Superior temporal gyrus (tissue), 1 donor: Measurements from ENCODE around the gene RAD23B.
"Not testable (repeated sequence)": the region's sequence is repeated elsewhere in the genome, so short reads cannot be mapped to it uniquely, and the experiment has no call there.

Experiments
- DNase-seq: peaks from one replicate; pipeline ENCODE4 v3.0.0-alpha.2; 2016; ENCODE audit errors: extremely low spot score

The RAD23B gene

GRCh38 chr9:107292821-107293542 lies 9.9 kb downstream of the RAD23B start:
- no peak for DNase-seq

- DNase-seq: no peak
Observed at GRCh38 chr9:107293543-107294085, 10.5 kb downstream of the RAD23B start.

- DNase-seq: no peak
Observed at GRCh38 chr9:107294756-107295155, 11.7 kb downstream of the RAD23B start.

GRCh38 chr9:107295995-107296394 lies 12.9 kb downstream of the RAD23B start:
- DNase-seq: no peak

- not testable (repeated sequence) for DNase-seq
Observed at GRCh38 chr9:107296592-107296991, 13.5 kb downstream of the RAD23B start.

GRCh38 chr9:107299437-107299836 lies 16.4 kb downstream of the RAD23B start:
- no peak for DNase-seq

- no peak for DNase-seq
Observed at GRCh38 chr9:107306308-107306707, 23.2 kb downstream of the RAD23B start.

- DNase-seq: no peak
Observed at GRCh38 chr9:107307331-107307730, 24.3 kb downstream of the RAD23B start.

- no peak for DNase-seq
Observed at GRCh38 chr9:107308461-107308860, 25.4 kb downstream of the RAD23B start.

- DNase-seq: no peak
Observed at GRCh38 chr9:107309271-107309670, 26.2 kb downstream of the RAD23B start.

- no peak for DNase-seq
Observed at GRCh38 chr9:107312376-107313050, 29.4 kb downstream of the RAD23B start.

GRCh38 chr9:107313555-107314096 lies 30.5 kb downstream of the RAD23B start:
- no peak for DNase-seq

GRCh38 chr9:107314763-107315162 lies 31.7 kb downstream of the RAD23B start:
- no peak for DNase-seq

GRCh38 chr9:107316795-107317661 lies 33.9 kb downstream of the RAD23B start:
- no peak for DNase-seq

GRCh38 chr9:107322643-107323042 lies 39.6 kb downstream of the RAD23B start:
- no peak for DNase-seq

- DNase-seq: no peak
Observed at GRCh38 chr9:107323836-107324585, 40.9 kb downstream of the RAD23B start.

- no peak for DNase-seq
Observed at GRCh38 chr9:107325842-107326241, 42.8 kb downstream of the RAD23B start.

GRCh38 chr9:107328510-107328909 lies 45.4 kb downstream of the RAD23B start:
- no peak for DNase-seq

- DNase-seq: no peak
Observed at GRCh38 chr9:107330420-107330819, 47.3 kb downstream of the RAD23B start.

GRCh38 chr9:107332883-107333282 lies 49.8 kb downstream of the RAD23B start:
- DNase-seq: no peak

- no peak for DNase-seq
Observed at GRCh38 chr9:107333363-107333762, 50.3 kb downstream of the RAD23B start.
